GM19238 (cell line): ENCODE results near the gene PLEKHM1.
A peak's percentile ranks its signal among the peaks of the same experiment; 100 is the strongest.

Experiments used
- DNase-seq: peaks from one replicate; pipeline ENCODE4 v3.0.0; 2011; ENCODE audit warnings: low spot score; ENCODE audit not compliant: insufficient read length

The PLEKHM1 gene

GRCh38 chr17:45427181-45427835 lies 63.2 kb downstream of the PLEKHM1 start:
- DNase-seq, result no peak

DNA sequence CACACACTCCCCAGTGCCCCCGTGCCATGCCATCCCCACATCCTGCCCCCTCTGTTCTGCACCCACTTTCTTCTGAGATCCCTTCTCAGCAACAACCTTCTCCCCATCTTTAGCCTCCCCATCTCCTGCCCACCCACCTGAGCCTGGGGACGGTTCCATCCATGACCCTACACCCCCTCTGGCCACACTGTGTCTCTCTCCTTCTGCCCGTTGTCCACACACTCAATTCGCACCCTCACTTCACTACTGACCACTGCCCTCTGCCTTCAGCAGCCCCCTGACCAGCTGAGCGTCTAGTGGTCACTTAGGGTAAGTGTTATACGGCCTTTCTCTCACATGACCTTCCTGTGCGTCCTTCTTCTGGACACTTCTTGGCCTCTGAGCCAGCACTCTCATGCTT lies 64.0 kb downstream of the PLEKHM1 start:
- DNase-seq, result no peak

GRCh38 chr17:45425984-45426413 lies 64.5 kb downstream of the PLEKHM1 start:
- DNase-seq, result no peak

- DNase-seq, result no peak
These were observed 65.2 kb downstream of the PLEKHM1 start for GRCh38 chr17:45425125-45425983.

DNA sequence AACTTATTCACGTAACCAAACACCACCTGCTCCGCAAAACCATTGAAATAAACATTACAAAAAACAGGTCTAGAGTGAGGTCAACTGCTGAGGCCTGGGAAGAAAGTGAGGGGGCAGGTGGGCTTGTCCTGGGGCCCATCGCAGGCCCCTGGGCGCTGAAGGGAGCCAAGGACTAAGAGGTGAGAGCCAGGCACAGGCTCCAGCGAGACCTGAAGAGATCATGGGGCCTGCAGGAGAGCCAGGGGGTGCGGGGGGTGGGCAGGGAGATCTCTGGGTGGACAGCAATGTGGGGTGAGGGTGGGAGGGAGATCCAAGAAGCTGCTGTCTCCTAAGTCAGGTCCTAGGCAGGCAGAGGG lies 65.8 kb downstream of the PLEKHM1 start:
- no peak for DNase-seq

- DNase-seq, result no peak
These were observed 66.6 kb downstream of the PLEKHM1 start for GRCh38 chr17:45423975-45424335.

DNA sequence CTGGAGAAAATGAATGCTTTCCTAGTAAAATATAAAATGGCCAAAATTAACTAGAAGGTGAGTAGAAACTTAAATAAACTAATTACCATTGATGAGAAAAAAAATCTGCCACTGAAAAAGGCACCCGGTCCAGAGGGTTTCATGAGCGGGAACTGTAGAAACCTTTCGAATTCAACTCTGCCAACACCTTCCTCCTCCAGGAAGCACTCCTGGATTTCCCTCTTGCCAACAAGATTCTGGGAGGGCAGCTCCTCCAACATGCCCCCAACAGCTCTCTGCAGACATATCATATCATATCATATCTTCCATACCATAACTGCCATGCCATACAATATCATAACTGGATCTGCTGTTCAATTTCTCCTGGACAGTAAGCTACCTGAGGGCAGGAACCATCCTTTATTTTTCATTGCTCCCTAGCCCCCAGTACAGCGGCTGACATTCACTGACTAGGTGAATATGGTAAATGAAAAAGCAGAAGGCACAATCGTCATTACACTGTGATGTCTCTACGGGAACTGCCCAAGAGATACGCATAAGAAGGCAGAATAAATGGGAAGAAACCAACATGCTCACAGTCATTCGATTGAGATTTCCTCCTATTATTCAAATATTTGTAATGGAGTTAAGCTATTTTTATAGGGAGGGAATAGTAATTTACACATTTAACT lies 67.1 kb downstream of the PLEKHM1 start:
- DNase-seq, result no peak

GRCh38 chr17:45414990-45415881 lies 75.3 kb downstream of the PLEKHM1 start:
- no peak for DNase-seq

- no peak for DNase-seq
These were observed 77.0 kb downstream of the PLEKHM1 start for GRCh38 chr17:45413498-45413923.

- no peak for DNase-seq
These were observed 79.0 kb downstream of the PLEKHM1 start for GRCh38 chr17:45411348-45412105.

DNA sequence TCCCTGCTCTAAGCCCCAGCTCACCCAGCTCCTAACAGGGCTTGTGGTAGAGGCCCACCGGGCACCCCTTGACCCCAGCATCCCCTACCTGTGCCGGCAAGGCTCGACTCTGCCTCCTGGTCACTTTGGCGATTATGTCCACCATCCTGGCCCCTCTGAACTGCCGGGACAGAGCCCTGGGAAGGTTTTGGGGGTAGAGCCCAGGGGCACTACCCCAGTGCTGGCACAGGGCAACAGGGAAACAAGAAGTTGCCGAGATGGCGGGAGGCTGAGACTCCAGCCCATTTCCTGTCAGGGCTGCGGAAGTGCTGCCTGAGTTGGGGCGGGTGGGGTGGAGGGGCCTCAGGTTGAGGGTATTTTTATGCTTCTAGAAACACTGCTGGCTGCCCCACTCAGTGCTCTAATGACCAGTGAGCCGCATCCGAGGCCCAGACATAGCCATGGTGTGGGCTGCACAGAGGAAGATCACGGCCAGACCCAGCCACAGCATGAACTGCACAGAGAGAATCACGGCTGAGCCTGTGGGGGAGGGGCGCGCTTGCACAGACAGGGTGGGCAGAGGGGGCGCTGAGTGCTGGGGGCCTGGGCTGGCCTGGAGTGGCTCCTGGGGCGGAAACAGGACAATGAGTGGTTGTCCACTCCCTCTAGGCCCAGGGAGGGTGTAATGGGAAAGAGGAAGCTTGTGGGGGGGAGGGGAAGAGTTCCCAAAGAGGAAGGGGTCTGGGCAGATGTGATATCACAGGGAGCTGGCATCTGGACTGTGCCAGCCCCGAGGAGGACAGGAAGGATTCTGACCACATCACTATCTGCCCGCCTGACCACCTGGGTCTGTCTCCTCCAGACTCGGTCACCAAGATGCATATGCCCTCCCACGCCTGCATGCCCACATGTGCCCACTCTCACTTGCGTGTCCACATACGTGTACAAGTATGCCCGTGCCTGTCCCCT lies 80.1 kb downstream of the PLEKHM1 start:
- DNase-seq, result peak; percentile 89

GRCh38 chr17:45409659-45410076 lies 80.9 kb downstream of the PLEKHM1 start:
- no peak for DNase-seq

GRCh38 chr17:45408611-45409421 lies 81.7 kb downstream of the PLEKHM1 start:
- DNase-seq, result no peak

- DNase-seq, result no peak
These were observed 84.4 kb downstream of the PLEKHM1 start for GRCh38 chr17:45406107-45406506.

DNA sequence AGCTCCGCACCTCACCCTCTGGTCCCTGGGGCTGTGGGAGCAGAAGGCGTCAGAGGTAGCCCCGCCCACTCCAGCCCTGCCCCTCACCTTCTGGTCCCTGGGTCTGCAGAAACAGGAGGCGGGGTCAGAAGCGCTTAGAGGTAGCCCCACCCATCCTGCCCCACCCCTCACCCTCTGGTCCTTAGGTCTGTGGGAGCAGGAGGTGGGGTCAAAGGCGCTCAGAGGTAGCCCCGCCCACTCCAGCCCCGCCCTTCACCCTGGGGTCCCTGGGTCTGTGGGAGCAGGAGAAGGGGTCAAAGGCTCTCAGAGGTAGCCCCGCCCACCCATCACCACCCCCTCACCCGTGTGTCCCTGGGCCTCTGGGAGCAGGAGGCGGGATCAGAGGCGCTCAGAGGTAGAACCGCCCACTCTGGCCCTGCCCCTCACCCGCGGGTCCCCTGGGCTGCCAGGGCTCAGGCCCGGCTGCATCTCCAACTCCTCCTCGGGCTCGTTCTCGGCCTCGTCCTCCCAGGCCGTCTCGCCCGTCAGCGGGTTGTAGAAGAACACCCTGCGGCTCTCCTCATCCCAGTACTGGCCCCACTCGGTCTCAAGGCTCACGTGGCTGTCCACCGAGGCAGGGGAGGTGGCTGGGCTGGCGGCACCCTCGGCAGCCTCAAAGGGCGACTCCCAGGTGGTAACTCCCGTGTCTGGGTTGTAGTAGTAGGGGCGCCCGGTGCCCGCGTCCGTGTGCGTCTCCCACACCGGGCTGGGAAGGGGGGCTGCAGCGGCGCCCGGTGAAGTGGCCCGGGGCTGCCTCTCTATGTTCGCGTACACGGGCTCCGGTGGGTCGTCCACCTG lies 85.1 kb downstream of the PLEKHM1 start:
- no peak for DNase-seq

DNA sequence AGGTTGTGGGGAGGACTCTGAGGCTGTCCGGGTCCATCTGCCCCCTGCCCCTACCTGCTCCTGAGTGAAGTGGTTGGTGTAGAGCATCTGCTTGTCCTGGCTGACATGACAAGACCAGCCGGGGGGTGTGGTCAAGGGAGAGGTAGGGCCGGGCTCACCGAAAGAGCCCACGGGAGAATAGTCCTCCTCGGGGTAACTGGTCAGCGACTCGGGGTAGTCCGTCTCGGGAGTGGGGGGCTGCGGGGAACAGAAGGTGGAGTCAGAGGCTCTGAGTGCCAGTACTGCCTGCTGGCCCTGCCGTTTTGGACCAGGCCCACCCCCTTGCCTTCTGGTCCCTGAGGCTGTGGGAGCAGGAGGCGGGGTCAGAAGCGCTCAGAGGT lies 85.7 kb downstream of the PLEKHM1 start:
- no peak for DNase-seq

DNA sequence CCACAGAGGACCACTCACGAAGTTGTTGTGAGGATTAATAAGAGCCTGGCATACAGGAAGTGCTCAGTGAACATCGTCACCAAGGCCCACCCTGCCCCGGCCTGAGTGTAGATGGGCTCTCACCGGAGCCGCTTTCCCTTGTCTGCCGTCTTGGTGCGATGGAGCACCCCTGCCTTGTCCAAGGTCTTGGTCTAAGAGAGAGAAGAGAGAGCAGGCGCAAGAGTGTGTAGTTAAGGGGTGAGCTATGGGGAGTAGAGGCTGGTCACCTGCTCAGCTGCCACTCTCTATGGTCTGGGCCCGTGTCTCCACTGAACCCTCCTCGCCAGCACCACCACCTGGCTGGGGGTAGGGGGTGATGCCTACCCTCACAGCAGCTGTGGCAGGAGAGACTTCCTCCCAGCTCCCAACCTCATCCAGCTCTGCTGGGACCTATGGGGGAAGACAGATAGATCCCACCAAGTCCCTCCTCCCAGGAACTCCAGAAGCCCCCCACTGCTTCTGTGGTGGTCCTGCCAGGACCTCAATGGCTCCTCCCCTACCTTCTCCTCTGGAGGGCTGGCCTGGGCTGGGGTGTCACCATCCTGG lies 86.5 kb downstream of the PLEKHM1 start:
- DNase-seq, result no peak
